H9 (cell line): ENCODE results near the gene FAM53B. TPM values are rescaled to one million over a fixed set of nuclear protein-coding genes. Genes with fewer than 3 reads are reported as not detected.

Experiments
- DNase-seq: peaks from one replicate; pipeline ENCODE4 v3.0.0-alpha.2; 2017
- H2AFZ ChIP-seq: one replicate; pipeline ENCODE4 v1.6.1; 2013; ENCODE audit warnings: mild to moderate bottlenecking, low read length, control low read depth, moderate library complexity
- H2AK5ac ChIP-seq: 2 replicates; pipeline ENCODE4 v1.6.1; 2013; ENCODE audit warnings: low read length, control low read depth, mixed read lengths; ENCODE audit not compliant: insufficient read length
- H2BK120ac ChIP-seq: one replicate; pipeline ENCODE4 v1.6.1; 2013; ENCODE audit warnings: low read depth, mild to moderate bottlenecking, low read length, control low read depth, inconsistent platforms; ENCODE audit not compliant: poor library complexity, severe bottlenecking
- H2BK12ac ChIP-seq: 2 replicates; pipeline ENCODE4 v1.6.1; 2013; ENCODE audit warnings: low read length, control low read depth, mixed read lengths, low read depth; ENCODE audit not compliant: insufficient read length
- H2BK15ac ChIP-seq: 2 replicates; pipeline ENCODE4 v1.6.1; 2013; ENCODE audit warnings: low read depth, low read length, control low read depth
- H2BK20ac ChIP-seq: one replicate; pipeline ENCODE4 v1.6.1; 2013; ENCODE audit warnings: low read depth, mild to moderate bottlenecking, low read length, control low read depth, inconsistent platforms; ENCODE audit not compliant: poor library complexity, severe bottlenecking
- H2BK5ac ChIP-seq: 2 replicates; pipeline ENCODE4 v1.6.1; 2013; ENCODE audit warnings: low read length, control low read depth, mixed read lengths; ENCODE audit not compliant: insufficient read length
- H3K14ac ChIP-seq: 2 replicates; pipeline ENCODE4 v1.6.1; 2013; ENCODE audit warnings: low read length, control low read depth; ENCODE audit not compliant: insufficient read depth
- H3K18ac ChIP-seq: 2 replicates; pipeline ENCODE4 v1.6.1; 2013; ENCODE audit warnings: low read depth, mild to moderate bottlenecking, mixed read lengths, low read length, control low read depth; ENCODE audit not compliant: insufficient read length
- H3K23ac ChIP-seq: 2 replicates; pipeline ENCODE4 v1.6.1; 2013; ENCODE audit warnings: low read length, control low read depth, mixed read lengths, low read depth; ENCODE audit not compliant: insufficient read length
- H3K23me2 ChIP-seq: 2 replicates; pipeline ENCODE4 v1.6.1; 2013; ENCODE audit warnings: low read depth, mild to moderate bottlenecking, mixed read lengths, low read length, control low read depth; ENCODE audit not compliant: insufficient read length, poor library complexity, severe bottlenecking
- H3K27ac ChIP-seq: 2 replicates; pipeline ENCODE4 v1.5.1; 2013; ENCODE audit warnings: low read length, control low read depth, mixed read lengths, low read depth; ENCODE audit not compliant: insufficient read length
- H3K27me3 ChIP-seq: 2 replicates; pipeline ENCODE4 v1.6.1; 2013; ENCODE audit warnings: low read length, control low read depth, inconsistent platforms; ENCODE audit not compliant: insufficient read depth
- H3K4ac ChIP-seq: 2 replicates; pipeline ENCODE4 v1.6.1; 2013; ENCODE audit warnings: low read depth, mild to moderate bottlenecking, control low read depth, inconsistent platforms, low read length, moderate library complexity
- H3K4me1 ChIP-seq: 2 replicates; pipeline ENCODE4 v1.6.1; 2013; ENCODE audit warnings: low read length, control low read depth, inconsistent platforms; ENCODE audit not compliant: insufficient read depth
- H3K4me2 ChIP-seq: 2 replicates; pipeline ENCODE4 v1.6.1; 2013; ENCODE audit warnings: low read length, control low read depth, mixed read lengths; ENCODE audit not compliant: insufficient read length, insufficient read depth
- H3K56ac ChIP-seq: 2 replicates; pipeline ENCODE4 v1.6.1; 2013; ENCODE audit warnings: low read depth, mild to moderate bottlenecking, mixed read lengths, low read length, control low read depth; ENCODE audit not compliant: insufficient read length
- H3K79me1 ChIP-seq: 2 replicates; pipeline ENCODE4 v1.6.1; 2013; ENCODE audit warnings: low read depth, mild to moderate bottlenecking, moderate library complexity, low read length, control low read depth, inconsistent platforms; ENCODE audit not compliant: insufficient read depth, poor library complexity, severe bottlenecking
- H3K79me2 ChIP-seq: 2 replicates; pipeline ENCODE4 v1.6.1; 2013; ENCODE audit warnings: low read length, control low read depth, inconsistent platforms; ENCODE audit not compliant: insufficient read depth
- H3K9ac ChIP-seq: 2 replicates; pipeline ENCODE4 v1.6.1; 2013; ENCODE audit warnings: low read length, control low read depth, mixed read lengths; ENCODE audit not compliant: insufficient read length; ENCODE audit errors: extremely low read depth
- H3K9me3 ChIP-seq: one replicate; pipeline ENCODE4 v1.6.1; 2013; ENCODE audit warnings: low read depth, low read length, inconsistent platforms; ENCODE audit not compliant: control insufficient read depth
- H3T11ph ChIP-seq: one replicate; pipeline ENCODE4 v1.6.1; 2013; ENCODE audit warnings: mild to moderate bottlenecking, low read length, control low read depth, inconsistent platforms
- H4K20me1 ChIP-seq: one replicate; pipeline ENCODE4 v1.6.1; 2013; ENCODE audit not compliant: control insufficient read depth, insufficient read length, insufficient read depth
- H4K5ac ChIP-seq: 2 replicates; pipeline ENCODE4 v1.6.1; 2013; ENCODE audit warnings: low read depth, mild to moderate bottlenecking, mixed read lengths, low read length, control low read depth; ENCODE audit not compliant: insufficient read length
- H4K8ac ChIP-seq: replicated peaks from 2 replicates; pipeline ENCODE4 v1.6.1; 2013; ENCODE audit warnings: low read length, control low read depth, mixed read lengths, low read depth; ENCODE audit not compliant: insufficient read length
- H4K91ac ChIP-seq: 2 replicates; pipeline ENCODE4 v1.6.1; 2013; ENCODE audit warnings: low read depth, mild to moderate bottlenecking, moderate library complexity, mixed read lengths, low read length, control low read depth; ENCODE audit not compliant: insufficient read length
- H3K27ac Mint-ChIP-seq, 3 experiments: 2 replicates in 2 of 3; 3 replicates in 1 of 3; pipeline ENCODE4 v1.8.0; 2020 to 2021; ENCODE audit warnings: mixed read lengths in 3 of 3, mild to moderate bottlenecking in 1 of 3, moderate library complexity in 1 of 3
- H3K27me3 Mint-ChIP-seq: 2 replicates; pipeline ENCODE4 v1.8.0; 2021; ENCODE audit warnings: low read depth, mild to moderate bottlenecking, moderate library complexity, mixed read lengths
- H3K36me3 Mint-ChIP-seq, 3 experiments: 2 replicates in 2 of 3; 3 replicates in 1 of 3; pipeline ENCODE4 v1.8.0; 2020 to 2021; ENCODE audit warnings: low read depth in 3 of 3, mixed read lengths in 3 of 3; ENCODE audit not compliant: insufficient read depth in 1 of 3
- H3K4me1 Mint-ChIP-seq, 2 experiments: 2 replicates each; pipeline ENCODE4 v1.8.0; 2020; ENCODE audit warnings: mixed read lengths in 2 of 2
- H3K4me3 Mint-ChIP-seq, 2 experiments: 2 replicates in 1 of 2; 3 replicates in 1 of 2; pipeline ENCODE4 v1.8.0; 2020 to 2021; ENCODE audit warnings: mild to moderate bottlenecking in 2 of 2, mixed read lengths in 2 of 2, moderate library complexity in 1 of 2
- H3K9me3 Mint-ChIP-seq, 2 experiments: 2 replicates in 1 of 2; 3 replicates in 1 of 2; pipeline ENCODE4 v1.8.0; 2020; ENCODE audit warnings: mild to moderate bottlenecking in 2 of 2, mixed read lengths in 2 of 2, moderate library complexity in 1 of 2
- WGBS: extraction: QIAGEN DNeasy Blood & Tissue Kit; methylation state at CpG from one replicate; pipeline ENCODE4 v1.1.7; 2013; ENCODE audit warnings: missing lambda C conversion rate, low lambda C conversion rate, mixed read lengths; ENCODE audit not compliant: insufficient read length; ENCODE audit errors: extremely low coverage; 5-methylcytosine and 5-hydroxymethylcytosine counted together
- total RNA-seq: library from RNA; stranded (reverse); gene quantifications from 2 replicates; pipeline ENCODE4 v1.2.1, GENCODE V29; 2021
- TF ChIP-seq, protein P1 (sequence below): fragments of 200-600 bp; sonication (generic); conservative IDR thresholded peaks from 3 replicates; pipeline ENCODE4 v1.8.0; 2021; ENCODE audit warnings: antibody characterized with exemption, mild to moderate bottlenecking

Gene FAM53B
- total RNA-seq, 1 experiment from 2014 or later = 11.5 TPM

DNA sequence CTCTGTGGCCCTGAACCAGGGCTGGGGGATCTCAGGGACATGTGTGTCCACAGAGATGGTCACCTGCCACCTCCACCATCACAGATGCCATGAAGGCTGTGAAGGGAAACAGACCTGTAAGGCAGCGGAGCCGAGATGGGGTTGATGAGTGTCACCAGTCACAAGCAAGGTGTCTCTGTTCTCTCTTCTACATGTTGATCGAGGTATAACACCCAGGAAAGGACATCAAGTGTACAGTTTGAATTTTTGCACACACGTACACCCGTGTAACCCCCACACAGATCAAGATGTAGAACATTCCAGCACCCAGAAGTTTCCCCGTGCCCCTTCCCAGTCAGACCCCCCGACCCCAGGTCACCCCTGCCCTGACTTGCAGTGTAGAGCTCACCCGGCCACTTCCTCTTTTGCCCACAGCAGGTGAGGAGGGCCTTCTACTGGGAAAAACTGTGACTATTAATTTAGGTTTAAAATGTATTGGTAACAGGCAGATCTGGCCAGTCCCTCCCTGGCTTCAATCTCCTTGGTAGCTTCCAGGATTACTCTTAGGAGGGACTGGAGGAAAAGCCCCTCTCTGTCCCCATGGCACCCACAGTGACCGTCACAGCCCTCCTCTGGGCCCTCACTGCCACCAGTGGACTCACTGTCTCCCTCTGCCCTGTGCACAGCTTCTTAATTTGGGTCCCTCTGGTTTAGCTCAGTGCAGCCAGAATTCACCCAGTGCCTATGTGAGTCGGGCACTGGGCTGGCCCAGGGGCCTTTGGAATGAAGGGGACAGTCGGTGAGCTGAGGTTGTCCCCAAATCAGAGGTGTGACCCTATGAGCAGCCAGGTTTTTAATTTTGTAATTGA lies 174.3 kb downstream of the FAM53B start:
- no peak overlapping the region for H2BK20ac ChIP-seq
- no peak overlapping the region for H2AFZ ChIP-seq
- Mint-ChIP-seq H3K9me3 (peaks cover 0 to 3% of the 10 kb centered on the region in 2 experiments; a peak in 2 of 5 replicates), H3K27ac (peak overlapping the region in 1 of 3 experiments; percentile 49; a peak in 2 of 7 replicates), H3K36me3 (no peaks in the 10 kb centered on the region), H3K4me3 (no peak overlapping the region), H3K4me1 (peaks cover 8 to 9% of the 10 kb centered on the region in 2 experiments), H3K27me3 (no peaks in the 10 kb centered on the region; the same call in 1 of the 2 replicates)
- H3K18ac ChIP-seq = no peak overlapping the region
- H3K4me2 ChIP-seq = no peak overlapping the region
- H3K79me2 ChIP-seq = no peaks in the 10 kb centered on the region
- no peak overlapping the region for H4K91ac ChIP-seq
- no peak overlapping the region; the same call in 1 of the 2 replicates for H3K14ac ChIP-seq
- H3K23ac ChIP-seq = no peak overlapping the region
- no peak overlapping the region for H3K4ac ChIP-seq
- no peak overlapping the region for H3K56ac ChIP-seq
- no peak overlapping the region for H3T11ph ChIP-seq
- H3K79me1 ChIP-seq = no peaks in the 10 kb centered on the region
- no peak overlapping the region for H2BK5ac ChIP-seq
- peaks cover 6% of the 10 kb centered on the region; the same call in 1 of the 2 replicates for H3K4me1 ChIP-seq
- no peak overlapping the region for H2BK120ac ChIP-seq
- no peak overlapping the region for H3K9ac ChIP-seq
- no peaks in the 10 kb centered on the region for H3K27me3 ChIP-seq
- H2BK15ac ChIP-seq = no peak overlapping the region
- no peak overlapping the region for H4K5ac ChIP-seq
- no peaks in the 10 kb centered on the region for H4K20me1 ChIP-seq
- H3K27ac ChIP-seq = no peak overlapping the region
- H4K8ac ChIP-seq = no peak overlapping the region
- H3K9me3 ChIP-seq = no peaks in the 10 kb centered on the region
- no peak overlapping the region for H2BK12ac ChIP-seq
- WGBS = no CpG with 5 or more reads among the region's 11 CpGs
- H2AK5ac ChIP-seq = no peak overlapping the region
- H3K23me2 ChIP-seq = no peaks in the 10 kb centered on the region
- TF ChIP-seq, protein P1, sequence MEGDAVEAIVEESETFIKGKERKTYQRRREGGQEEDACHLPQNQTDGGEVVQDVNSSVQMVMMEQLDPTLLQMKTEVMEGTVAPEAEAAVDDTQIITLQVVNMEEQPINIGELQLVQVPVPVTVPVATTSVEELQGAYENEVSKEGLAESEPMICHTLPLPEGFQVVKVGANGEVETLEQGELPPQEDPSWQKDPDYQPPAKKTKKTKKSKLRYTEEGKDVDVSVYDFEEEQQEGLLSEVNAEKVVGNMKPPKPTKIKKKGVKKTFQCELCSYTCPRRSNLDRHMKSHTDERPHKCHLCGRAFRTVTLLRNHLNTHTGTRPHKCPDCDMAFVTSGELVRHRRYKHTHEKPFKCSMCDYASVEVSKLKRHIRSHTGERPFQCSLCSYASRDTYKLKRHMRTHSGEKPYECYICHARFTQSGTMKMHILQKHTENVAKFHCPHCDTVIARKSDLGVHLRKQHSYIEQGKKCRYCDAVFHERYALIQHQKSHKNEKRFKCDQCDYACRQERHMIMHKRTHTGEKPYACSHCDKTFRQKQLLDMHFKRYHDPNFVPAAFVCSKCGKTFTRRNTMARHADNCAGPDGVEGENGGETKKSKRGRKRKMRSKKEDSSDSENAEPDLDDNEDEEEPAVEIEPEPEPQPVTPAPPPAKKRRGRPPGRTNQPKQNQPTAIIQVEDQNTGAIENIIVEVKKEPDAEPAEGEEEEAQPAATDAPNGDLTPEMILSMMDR = no peak
- DNase-seq = no peak

Other genes starting within 250 kb of the FAM53B start
- gene EEF1AKMT2, start 47.5 kb upstream of the FAM53B start, total RNA-seq = 17.8 and 19.0 TPM in 2 replicates
- gene ABRAXAS2, start 57.4 kb upstream of the FAM53B start, total RNA-seq = 11.4 and 12.2 TPM in 2 replicates
- 16.1 and 17.4 TPM in 2 replicates for gene ZRANB1, start 197.7 kb upstream of the FAM53B start, total RNA-seq